Astrocyte (in vitro differentiated cells and primary cell): ENCODE results near the gene PER3.

Experiments
- EZH2 ChIP-seq: IDR thresholded peaks from 2 replicates; pipeline ENCODE4 v1.6.1; 2012; ENCODE audit warnings: mild to moderate bottlenecking, low read length, inconsistent platforms; ENCODE audit not compliant: insufficient read depth
- TF ChIP-seq, protein P1 (sequence below): IDR thresholded peaks from 2 replicates; pipeline ENCODE4 v1.5.1; 2011; ENCODE audit warnings: low read depth, mild to moderate bottlenecking, inconsistent platforms, low read length, moderate library complexity; ENCODE audit not compliant: insufficient read depth

DNA sequence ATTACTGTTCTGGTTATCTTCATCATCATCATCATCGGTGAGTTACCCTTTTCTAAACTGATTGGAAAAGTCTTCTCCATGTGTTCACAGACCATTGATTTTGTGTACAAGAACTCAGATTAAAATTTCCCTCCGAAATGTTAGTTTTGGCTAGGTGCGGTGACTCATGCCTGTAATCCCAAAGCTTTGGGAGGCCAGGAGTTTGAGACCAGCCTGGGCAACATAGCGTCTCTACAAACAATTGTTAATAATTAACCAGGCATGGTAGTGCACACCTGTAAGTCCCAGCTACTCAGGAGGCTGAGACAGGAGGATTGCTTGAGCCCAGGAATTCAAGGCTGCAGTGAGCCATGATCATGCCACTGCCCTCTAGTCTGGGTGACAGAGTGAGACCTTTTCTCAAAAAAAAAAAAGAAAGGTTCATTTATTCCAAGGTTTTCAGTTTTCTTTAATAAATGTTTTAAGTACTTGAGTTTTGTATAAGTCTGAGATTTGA lies 5.9 kb upstream of the PER3 start:
- TF ChIP-seq, protein P1, sequence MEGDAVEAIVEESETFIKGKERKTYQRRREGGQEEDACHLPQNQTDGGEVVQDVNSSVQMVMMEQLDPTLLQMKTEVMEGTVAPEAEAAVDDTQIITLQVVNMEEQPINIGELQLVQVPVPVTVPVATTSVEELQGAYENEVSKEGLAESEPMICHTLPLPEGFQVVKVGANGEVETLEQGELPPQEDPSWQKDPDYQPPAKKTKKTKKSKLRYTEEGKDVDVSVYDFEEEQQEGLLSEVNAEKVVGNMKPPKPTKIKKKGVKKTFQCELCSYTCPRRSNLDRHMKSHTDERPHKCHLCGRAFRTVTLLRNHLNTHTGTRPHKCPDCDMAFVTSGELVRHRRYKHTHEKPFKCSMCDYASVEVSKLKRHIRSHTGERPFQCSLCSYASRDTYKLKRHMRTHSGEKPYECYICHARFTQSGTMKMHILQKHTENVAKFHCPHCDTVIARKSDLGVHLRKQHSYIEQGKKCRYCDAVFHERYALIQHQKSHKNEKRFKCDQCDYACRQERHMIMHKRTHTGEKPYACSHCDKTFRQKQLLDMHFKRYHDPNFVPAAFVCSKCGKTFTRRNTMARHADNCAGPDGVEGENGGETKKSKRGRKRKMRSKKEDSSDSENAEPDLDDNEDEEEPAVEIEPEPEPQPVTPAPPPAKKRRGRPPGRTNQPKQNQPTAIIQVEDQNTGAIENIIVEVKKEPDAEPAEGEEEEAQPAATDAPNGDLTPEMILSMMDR = no peak
- no peak for TF ChIP-seq EZH2
